Hematopoietic multipotent progenitor cell treated with erythropoietin and hydrocortisone succinate and interleukin-3 and kit ligand, for 4 days (in vitro differentiated cells): ENCODE measurements around the gene OR4D2.
A peak's percentile ranks its signal among the peaks of the same experiment; 100 is the strongest.

Experiments used
- DNase-seq: peaks from one replicate; pipeline ENCODE4 v3.0.0-alpha.2; 2015

Gene OR4D2

DNA sequence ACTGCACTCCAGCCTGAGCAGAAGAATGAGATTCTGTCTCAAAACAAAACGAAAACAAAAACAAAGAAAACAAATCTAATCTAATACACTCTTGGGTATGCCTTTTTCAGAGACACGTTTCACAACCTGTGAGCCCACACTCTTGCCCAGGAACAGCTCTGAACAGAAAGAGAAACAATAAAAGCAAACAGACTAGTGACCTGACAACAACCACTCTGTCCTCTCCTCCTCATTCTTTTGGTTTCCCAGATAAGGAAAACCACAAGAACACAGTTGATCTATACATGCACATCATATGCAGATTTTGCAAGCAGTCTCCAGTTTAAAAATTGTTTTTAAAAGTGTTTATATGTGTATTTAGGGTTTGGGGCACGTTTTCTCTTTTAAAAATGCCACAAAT, 51.0 kb downstream of the OR4D2 start:
- peak; percentile 87 for DNase-seq

DNA sequence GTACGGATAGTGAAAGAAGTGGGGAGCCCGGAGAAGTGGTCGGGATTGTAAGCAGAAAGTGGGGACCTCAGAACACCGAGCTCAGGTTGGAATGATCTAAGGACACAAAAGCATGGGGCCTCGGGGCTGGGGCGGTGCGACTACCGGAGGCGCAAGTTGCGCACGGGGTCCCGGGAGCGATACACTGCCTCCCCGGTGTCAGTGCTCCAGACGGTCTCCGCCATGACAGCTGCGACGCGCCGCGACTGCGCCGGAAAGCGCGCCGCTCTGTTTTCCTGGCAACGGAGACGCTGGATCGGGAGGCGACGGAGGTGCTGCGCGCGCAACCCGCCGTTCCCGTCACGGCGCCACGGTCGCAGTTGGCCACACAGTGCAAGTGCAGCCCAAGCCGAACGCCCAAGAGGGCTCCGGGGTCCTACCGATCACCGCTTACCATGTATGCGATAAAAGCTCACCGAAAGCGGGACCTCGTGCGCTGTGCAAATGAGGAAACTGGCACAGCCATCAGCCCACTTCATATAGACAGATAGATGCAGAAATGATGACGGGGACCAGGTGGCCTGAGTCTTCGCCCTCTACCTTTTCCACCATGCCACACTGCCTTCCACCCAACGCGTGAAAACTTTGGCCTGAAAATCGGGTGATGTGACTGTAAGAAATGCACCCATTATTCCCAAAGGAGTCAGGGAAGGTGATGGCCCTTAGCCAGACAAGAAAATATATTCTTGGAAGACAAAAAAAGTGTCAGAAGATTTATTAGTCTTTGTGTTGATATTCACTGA, 52.4 kb downstream of the OR4D2 start, which contains the start of gene MKS1:
MKS1 (minus strand) TSS at position 249 of the 782 bp plus-strand sequence; CDS start at position 224, 25 bp downstream.
- DNase-seq = peak; percentile 98

DNA sequence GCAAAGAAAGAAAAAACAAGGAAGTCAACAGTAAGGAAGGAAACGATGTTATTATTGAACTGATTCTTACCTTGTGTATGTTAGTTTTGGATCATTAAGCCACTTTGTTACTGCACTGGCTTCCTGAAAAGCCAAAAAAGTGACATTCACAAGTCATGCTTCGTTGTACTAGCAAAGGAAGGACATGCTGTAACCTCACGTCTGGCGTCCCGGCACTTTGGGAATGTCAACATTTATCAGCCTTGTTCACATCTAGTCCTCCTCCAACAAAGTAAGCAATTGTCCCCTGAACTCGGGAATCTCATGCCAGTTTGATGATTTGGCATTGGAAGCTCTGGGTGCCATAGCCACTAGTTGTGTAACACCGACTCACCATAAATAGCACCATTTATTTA, 53.0 kb downstream of the OR4D2 start:
- DNase-seq = no peak
